ENCODE measurements around the gene CYB5R4.

Gene CYB5R4

GRCh38 chr6:83998021-83998584 is 138.6 kb downstream of the CYB5R4 start:
- no peak overlapping the region for H3K4me3 ChIP-seq (ENCODE audit: low read depth, low read length)
- DNase-seq (ENCODE audit: low read depth), result no peak
- TF ChIP-seq MAX (IDR thresholded peaks at IDR 0.05; ENCODE audit: low read depth, low read length) (no peak), MYC (IDR thresholded peaks at IDR 0.05; ENCODE audit: low read depth, low read length) (no peak), CTCF (IDR thresholded peaks at IDR 0.05; ENCODE audit: low read depth, low read length) (no peak), POLR2A (IDR thresholded peaks at IDR 0.05; ENCODE audit: extremely low read depth, insufficient read length) (no peak)

GRCh38 chr6:84001119-84001518 is 141.6 kb downstream of the CYB5R4 start:
- no peak overlapping the region for H3K4me3 ChIP-seq (ENCODE audit: low read depth, low read length)
- no peak for DNase-seq (ENCODE audit: low read depth)
- TF ChIP-seq MYC (IDR thresholded peaks at IDR 0.05; ENCODE audit: low read depth, low read length), result no peak
- no peak for TF ChIP-seq POLR2A (IDR thresholded peaks at IDR 0.05; ENCODE audit: extremely low read depth, insufficient read length)
- TF ChIP-seq MAX (IDR thresholded peaks at IDR 0.05; ENCODE audit: low read depth, low read length), result no peak
- TF ChIP-seq CTCF (IDR thresholded peaks at IDR 0.05; ENCODE audit: low read depth, low read length), result no peak

GRCh38 chr6:84002226-84002625 is 142.7 kb downstream of the CYB5R4 start:
- DNase-seq (ENCODE audit: low read depth), result no peak
- H3K4me3 ChIP-seq (ENCODE audit: low read depth, low read length), result no peak overlapping the region
- TF ChIP-seq MYC (IDR thresholded peaks at IDR 0.05; ENCODE audit: low read depth, low read length) (no peak), CTCF (IDR thresholded peaks at IDR 0.05; ENCODE audit: low read depth, low read length) (no peak), POLR2A (IDR thresholded peaks at IDR 0.05; ENCODE audit: extremely low read depth, insufficient read length) (no peak), MAX (IDR thresholded peaks at IDR 0.05; ENCODE audit: low read depth, low read length) (no peak)

GRCh38 chr6:84003131-84003530 is 143.6 kb downstream of the CYB5R4 start:
- no peak overlapping the region for H3K4me3 ChIP-seq (ENCODE audit: low read depth, low read length)
- TF ChIP-seq CTCF (IDR thresholded peaks at IDR 0.05; ENCODE audit: low read depth, low read length), result no peak
- TF ChIP-seq POLR2A (IDR thresholded peaks at IDR 0.05; ENCODE audit: extremely low read depth, insufficient read length), result no peak
- TF ChIP-seq MAX (IDR thresholded peaks at IDR 0.05; ENCODE audit: low read depth, low read length), result no peak
- DNase-seq (ENCODE audit: low read depth), result no peak

- DNase-seq (ENCODE audit: low read depth), result no peak
- H3K4me3 ChIP-seq (ENCODE audit: low read depth, low read length), result no peak overlapping the region
- no peak for TF ChIP-seq POLR2A (IDR thresholded peaks at IDR 0.05; ENCODE audit: extremely low read depth, insufficient read length)
- TF ChIP-seq MAX (IDR thresholded peaks at IDR 0.05; ENCODE audit: low read depth, low read length), result no peak
- TF ChIP-seq MYC (IDR thresholded peaks at IDR 0.05; ENCODE audit: low read depth, low read length), result no peak
- no peak for TF ChIP-seq CTCF (IDR thresholded peaks at IDR 0.05; ENCODE audit: low read depth, low read length)
Observed at GRCh38 chr6:84003654-84004053, 144.2 kb downstream of the CYB5R4 start.

All from NB4 (cell line).